ENCODE data around the gene LSS.

Gene LSS

GRCh38 chr21:46248827-46249226, 20.3 kb upstream of the LSS start:
- H2BK5ac ChIP-seq (ENCODE audit: low read depth, low read length, poor library complexity, severe bottlenecking), result no peak overlapping the region

GRCh38 chr21:46248422-46248782, 19.8 kb upstream of the LSS start:
- H3K23ac ChIP-seq (ENCODE audit: low read length in 2 of 2), result no peak overlapping the region
- H2BK120ac ChIP-seq (ENCODE audit: low read depth, low read length), result no peak overlapping the region
- H2AFZ ChIP-seq (ENCODE audit: low read depth, low read length), result no peak overlapping the region
- H3K4me2 ChIP-seq (ENCODE audit: low read length, poor library complexity, severe bottlenecking), result no peak overlapping the region
- no peak overlapping the region for H2AK5ac ChIP-seq (ENCODE audit: low read length, severe bottlenecking)
- H3K27me3 ChIP-seq (ENCODE audit: control insufficient read depth in 1 of 2, insufficient read depth in 1 of 2, low read length in 2 of 2), result no peaks in the 10 kb centered on the region
- H3K14ac ChIP-seq (ENCODE audit: low read length in 2 of 2), result no peak overlapping the region
- H2BK12ac ChIP-seq (ENCODE audit: low read length in 2 of 2), result no peak overlapping the region
- H2BK15ac ChIP-seq (ENCODE audit: low read depth, poor library complexity, severe bottlenecking), result no peak overlapping the region
- H4K91ac ChIP-seq (ENCODE audit: low read length), result no peak overlapping the region
- peaks cover 56 to 97% of the 10 kb centered on the region in 2 experiments for H3K36me3 ChIP-seq (ENCODE audit: control insufficient read depth in 1 of 2, insufficient read depth in 2 of 2, low read depth in 1 of 2, low read length in 2 of 2)
- peaks cover 3% of the 10 kb centered on the region for H3K4me1 ChIP-seq (ENCODE audit: control insufficient read depth, insufficient read depth, low read depth, low read length)
- no peak overlapping the region for H3K9ac ChIP-seq (ENCODE audit: low read length)
- H3K18ac ChIP-seq (ENCODE audit: low read depth in 1 of 2, low read length in 2 of 2), result no peak overlapping the region
- no peak overlapping the region for H3K27ac ChIP-seq (ENCODE audit: low read length, poor library complexity, severe bottlenecking)
- H2BK5ac ChIP-seq (ENCODE audit: low read depth, low read length, poor library complexity, severe bottlenecking), result no peak overlapping the region
- no CpG with 5 or more reads among the region's 1 CpG for WGBS
- no peak overlapping the region for H3K4me3 ChIP-seq (ENCODE audit: insufficient read depth in 1 of 2, low read depth in 1 of 2, low read length in 2 of 2)
- no peaks in the 10 kb centered on the region for H3K9me3 ChIP-seq (ENCODE audit: control insufficient read depth, low read length)
- H3K79me1 ChIP-seq (replicated peaks; ENCODE audit: low read length, poor library complexity, severe bottlenecking), result peaks cover 20% of the 10 kb centered on the region
- H4K8ac ChIP-seq (ENCODE audit: low read length), result no peak overlapping the region
- H3K4ac ChIP-seq (ENCODE audit: low read depth in 1 of 2, low read length in 2 of 2), result no peak overlapping the region
- DNase-seq, result no peak

More at GRCh38 chr21:46248827-46249226, 20.3 kb upstream of the LSS start:
- Histone ChIP-seq H3K23ac (ENCODE audit: low read length in 2 of 2) (no peak overlapping the region), H2BK15ac (ENCODE audit: low read depth, poor library complexity, severe bottlenecking) (no peak overlapping the region), H2BK120ac (ENCODE audit: low read depth, low read length) (no peak overlapping the region), H4K91ac (ENCODE audit: low read length) (no peak overlapping the region), H3K4me2 (ENCODE audit: low read length, poor library complexity, severe bottlenecking) (no peak overlapping the region), H3K27ac (ENCODE audit: low read length, poor library complexity, severe bottlenecking) (no peak overlapping the region), H3K27me3 (ENCODE audit: control insufficient read depth in 1 of 2, insufficient read depth in 1 of 2, low read length in 2 of 2) (no peaks in the 10 kb centered on the region), H3K4me1 (ENCODE audit: control insufficient read depth, insufficient read depth, low read depth, low read length) (peaks cover 3% of the 10 kb centered on the region), H3K14ac (ENCODE audit: low read length in 2 of 2) (no peak overlapping the region), H2AFZ (ENCODE audit: low read depth, low read length) (no peak overlapping the region), H3K9me3 (ENCODE audit: control insufficient read depth, low read length) (no peaks in the 10 kb centered on the region), H3K4me3 (ENCODE audit: insufficient read depth in 1 of 2, low read depth in 1 of 2, low read length in 2 of 2) (no peak overlapping the region), H3K18ac (ENCODE audit: low read depth in 1 of 2, low read length in 2 of 2) (no peak overlapping the region), H4K8ac (ENCODE audit: low read length) (no peak overlapping the region), H3K79me1 (replicated peaks; ENCODE audit: low read length, poor library complexity, severe bottlenecking) (peaks cover 19% of the 10 kb centered on the region), H2BK12ac (ENCODE audit: low read length in 2 of 2) (no peak overlapping the region), H2AK5ac (ENCODE audit: low read length, severe bottlenecking) (no peak overlapping the region), H3K36me3 (ENCODE audit: control insufficient read depth in 1 of 2, insufficient read depth in 2 of 2, low read depth in 1 of 2, low read length in 2 of 2) (peaks cover 56 to 97% of the 10 kb centered on the region in 2 experiments), H3K4ac (ENCODE audit: low read depth in 1 of 2, low read length in 2 of 2) (no peak overlapping the region), H3K9ac (ENCODE audit: low read length) (no peak overlapping the region)
- no peak for DNase-seq
- WGBS, result 98% methylated on average over 2 of the region's 2 CpGs

- no peaks in the 10 kb centered on the region for H3K27me3 ChIP-seq (ENCODE audit: control insufficient read depth in 1 of 2, insufficient read depth in 1 of 2, low read length in 2 of 2)
- no peak overlapping the region for H3K9ac ChIP-seq (ENCODE audit: low read length)
- WGBS, result 94% methylated on average over 3 of the region's 3 CpGs
Measured at GRCh38 chr21:46247699-46248421, 19.3 kb upstream of the LSS start.

GRCh38 chr21:46246345-46246744, 17.8 kb upstream of the LSS start:
- Histone ChIP-seq H3K4me2 (ENCODE audit: low read length, poor library complexity, severe bottlenecking) (no peak overlapping the region), H3K79me1 (replicated peaks; ENCODE audit: low read length, poor library complexity, severe bottlenecking) (peaks cover 22% of the 10 kb centered on the region), H4K8ac (ENCODE audit: low read length) (no peak overlapping the region), H3K9me3 (ENCODE audit: control insufficient read depth, low read length) (no peaks in the 10 kb centered on the region), H2AK5ac (ENCODE audit: low read length, severe bottlenecking) (no peak overlapping the region), H2BK15ac (ENCODE audit: low read depth, poor library complexity, severe bottlenecking) (no peak overlapping the region), H2AFZ (ENCODE audit: low read depth, low read length) (no peak overlapping the region), H3K4me3 (ENCODE audit: insufficient read depth in 1 of 2, low read depth in 1 of 2, low read length in 2 of 2) (no peak overlapping the region), H3K18ac (ENCODE audit: low read depth in 1 of 2, low read length in 2 of 2) (no peak overlapping the region), H2BK12ac (ENCODE audit: low read length in 2 of 2) (no peak overlapping the region), H3K36me3 (ENCODE audit: control insufficient read depth in 1 of 2, insufficient read depth in 2 of 2, low read depth in 1 of 2, low read length in 2 of 2) (peaks cover 50 to 97% of the 10 kb centered on the region in 2 experiments), H4K91ac (ENCODE audit: low read length) (no peak overlapping the region), H2BK5ac (ENCODE audit: low read depth, low read length, poor library complexity, severe bottlenecking) (no peak overlapping the region), H3K4me1 (ENCODE audit: control insufficient read depth, insufficient read depth, low read depth, low read length) (peaks cover 3% of the 10 kb centered on the region), H3K9ac (ENCODE audit: low read length) (no peak overlapping the region), H3K27me3 (ENCODE audit: control insufficient read depth in 1 of 2, insufficient read depth in 1 of 2, low read length in 2 of 2) (no peaks in the 10 kb centered on the region), H3K27ac (ENCODE audit: low read length, poor library complexity, severe bottlenecking) (no peak overlapping the region), H3K14ac (ENCODE audit: low read length in 2 of 2) (no peak overlapping the region), H3K4ac (ENCODE audit: low read depth in 1 of 2, low read length in 2 of 2) (no peak overlapping the region), H2BK120ac (ENCODE audit: low read depth, low read length) (no peak overlapping the region), H3K23ac (ENCODE audit: low read length in 2 of 2) (no peak overlapping the region)
- DNase-seq, result no peak
- 97% methylated on average over 6 of the region's 6 CpGs for WGBS

More at GRCh38 chr21:46247699-46248421, 19.3 kb upstream of the LSS start:
- no peak overlapping the region for H4K8ac ChIP-seq (ENCODE audit: low read length)
- no peak overlapping the region for H3K23ac ChIP-seq (ENCODE audit: low read length in 2 of 2)
- H4K91ac ChIP-seq (ENCODE audit: low read length), result no peak overlapping the region
- no peak overlapping the region for H2BK12ac ChIP-seq (ENCODE audit: low read length in 2 of 2)
- H3K9me3 ChIP-seq (ENCODE audit: control insufficient read depth, low read length), result no peaks in the 10 kb centered on the region
- no peak overlapping the region for H3K27ac ChIP-seq (ENCODE audit: low read length, poor library complexity, severe bottlenecking)
- H2BK5ac ChIP-seq (ENCODE audit: low read depth, low read length, poor library complexity, severe bottlenecking), result no peak overlapping the region
- H3K36me3 ChIP-seq (ENCODE audit: control insufficient read depth in 1 of 2, insufficient read depth in 2 of 2, low read depth in 1 of 2, low read length in 2 of 2), result peaks cover 59 to 97% of the 10 kb centered on the region in 2 experiments
- no peak overlapping the region for H3K18ac ChIP-seq (ENCODE audit: low read depth in 1 of 2, low read length in 2 of 2)
- no peak overlapping the region for H2AK5ac ChIP-seq (ENCODE audit: low read length, severe bottlenecking)
- no peak overlapping the region for H3K4ac ChIP-seq (ENCODE audit: low read depth in 1 of 2, low read length in 2 of 2)
- H3K4me3 ChIP-seq (ENCODE audit: insufficient read depth in 1 of 2, low read depth in 1 of 2, low read length in 2 of 2), result no peak overlapping the region
- no peak overlapping the region for H2BK15ac ChIP-seq (ENCODE audit: low read depth, poor library complexity, severe bottlenecking)
- H2BK120ac ChIP-seq (ENCODE audit: low read depth, low read length), result no peak overlapping the region
- H3K14ac ChIP-seq (ENCODE audit: low read length in 2 of 2), result no peak overlapping the region
- DNase-seq, result no peak
- H3K4me1 ChIP-seq (ENCODE audit: control insufficient read depth, insufficient read depth, low read depth, low read length), result peaks cover 3% of the 10 kb centered on the region
- peaks cover 22% of the 10 kb centered on the region for H3K79me1 ChIP-seq (replicated peaks; ENCODE audit: low read length, poor library complexity, severe bottlenecking)
- H3K4me2 ChIP-seq (ENCODE audit: low read length, poor library complexity, severe bottlenecking), result no peak overlapping the region
- H2AFZ ChIP-seq (ENCODE audit: low read depth, low read length), result no peak overlapping the region

Data from mesenchymal stem cell (in vitro differentiated cells and primary cell).